Testis (tissue), 3 donors: ENCODE results near the gene KCNJ15. TPM values are rescaled to one million over a fixed set of nuclear protein-coding genes. Genes with fewer than 3 reads are reported as not detected.

Source experiments
- DNase-seq: peaks from one replicate; pipeline ENCODE4 v3.0.0-alpha.2; 2019
- H3K27ac ChIP-seq, 2 donors: fragments of 200-600 bp; sonication (generic); one replicate each; pipeline ENCODE4 v1.5.1; 2019
- H3K27me3 ChIP-seq: fragments of 200-600 bp; sonication (generic); one replicate; pipeline ENCODE4 v1.5.1; 2019
- H3K36me3 ChIP-seq: fragments of 200-600 bp; sonication (generic); one replicate; pipeline ENCODE4 v1.5.1; 2017; ENCODE audit warnings: low read depth; ENCODE audit errors: missing control alignments
- H3K4me1 ChIP-seq: fragments of 200-600 bp; sonication (generic); one replicate; pipeline ENCODE4 v1.5.1; 2019
- H3K4me3 ChIP-seq, 2 donors: fragments of 200-600 bp; sonication (generic); one replicate each; pipeline ENCODE4 v1.5.1; 2017 to 2019
- H3K9me3 ChIP-seq: fragments of 200-600 bp; sonication (generic); one replicate; pipeline ENCODE4 v1.5.1; 2017
- POLR2A ChIP-seq: fragments of 450-650 bp; IDR thresholded peaks from one replicate; pipeline ENCODE4 v1.6.1; 2017; ENCODE audit warnings: antibody characterized with exemption, mild to moderate bottlenecking, moderate library complexity
- WGBS, 2 donors: methylation state at CpG; one replicate each; pipeline ENCODE4 v1.1.5; 2018; 5-methylcytosine and 5-hydroxymethylcytosine counted together
- intact Hi-C: fragments of 100-400 bp; cut with DNase I; formaldehyde crosslinking; loops from one replicate; pipeline ENCODE4 v1.15.1; 2023; ENCODE audit warnings: low total_unique reads
- polyA plus RNA-seq: library from polyadenylated mRNA; stranded (reverse); fragments of 350-450 nt; fragmentation: Illumina TruSeq; extraction: RNeasy Lipid Tissue Mini Kit (QIAGEN cat#74804); gene quantifications from one replicate; pipeline ENCODE4 v1.2.3, GENCODE V29; 2014; ENCODE audit warnings: low read depth, low replicate concordance; ENCODE audit not compliant: insufficient read depth
- total RNA-seq, 2 donors: library from RNA; depleted of rRNA; stranded (reverse); fragments of >200 nt; gene quantifications; one replicate each; pipeline ENCODE4 v1.2.3, GENCODE V29; 2016
- TF ChIP-seq, protein P1 (sequence below), 3 experiments: fragments of 450-650 bp in 2 of 3; fragments of 200-600 bp in 1 of 3; sonication (generic) in 1 of 3; IDR thresholded peaks; one replicate each; pipeline ENCODE4 v1.5.1; 2016 to 2019; ENCODE audit warnings: antibody characterized with exemption in 3 of 3, mild to moderate bottlenecking in 2 of 3, moderate library complexity in 1 of 3

Gene KCNJ15
- total and polyA plus RNA-seq, 3 donors from 2014 or later = 4.9 to 13.0 (median 6.4) TPM

DNA sequence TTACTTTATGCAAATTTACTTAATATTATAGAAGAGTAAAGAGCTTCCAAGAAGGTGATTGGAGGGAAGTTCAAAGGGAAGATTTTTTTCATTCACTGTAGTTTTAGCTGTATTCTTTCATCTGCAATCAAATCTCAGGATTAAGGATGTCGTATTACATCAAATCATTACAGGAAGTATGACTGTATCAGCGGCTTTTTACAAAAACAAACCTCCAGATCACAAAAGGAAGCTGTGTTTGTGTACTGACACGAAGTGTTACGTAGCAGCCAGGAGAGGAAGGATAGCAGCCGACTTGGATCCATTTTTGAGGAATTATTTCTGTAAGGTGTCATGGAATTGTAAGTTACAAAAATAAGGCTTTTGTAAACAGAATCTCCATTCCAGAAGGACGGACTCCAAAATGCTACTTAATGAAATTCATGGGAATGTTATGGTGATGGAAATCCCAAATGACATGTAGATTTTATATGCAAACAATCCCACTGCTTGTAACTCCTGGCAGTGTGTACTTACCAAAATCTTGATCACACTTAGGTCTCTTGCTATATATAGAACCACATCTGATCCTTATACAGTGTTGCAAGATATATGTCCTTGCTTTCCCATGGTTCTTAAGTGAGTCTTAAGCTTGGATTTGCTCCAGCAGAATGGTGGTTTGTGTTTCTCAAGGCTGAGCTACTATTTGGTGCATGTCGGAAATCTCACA lies 49.8 kb downstream of the KCNJ15 start:
- 49 to 51% methylated on average over 7 of the region's 7 CpGs for WGBS, 2 donors
- no peak overlapping the region for H3K4me3 ChIP-seq
- no peaks in the 10 kb centered on the region for H3K36me3 ChIP-seq
- no peak overlapping the region for H3K27ac ChIP-seq
- H3K9me3 ChIP-seq = no peaks in the 10 kb centered on the region
- H3K4me1 ChIP-seq = peaks cover 19% of the 10 kb centered on the region
- intact Hi-C loops = no loop called here
- no peak for DNase-seq
- H3K27me3 ChIP-seq = no peaks in the 10 kb centered on the region
- no peak for TF ChIP-seq POLR2A
- TF ChIP-seq, protein P1, sequence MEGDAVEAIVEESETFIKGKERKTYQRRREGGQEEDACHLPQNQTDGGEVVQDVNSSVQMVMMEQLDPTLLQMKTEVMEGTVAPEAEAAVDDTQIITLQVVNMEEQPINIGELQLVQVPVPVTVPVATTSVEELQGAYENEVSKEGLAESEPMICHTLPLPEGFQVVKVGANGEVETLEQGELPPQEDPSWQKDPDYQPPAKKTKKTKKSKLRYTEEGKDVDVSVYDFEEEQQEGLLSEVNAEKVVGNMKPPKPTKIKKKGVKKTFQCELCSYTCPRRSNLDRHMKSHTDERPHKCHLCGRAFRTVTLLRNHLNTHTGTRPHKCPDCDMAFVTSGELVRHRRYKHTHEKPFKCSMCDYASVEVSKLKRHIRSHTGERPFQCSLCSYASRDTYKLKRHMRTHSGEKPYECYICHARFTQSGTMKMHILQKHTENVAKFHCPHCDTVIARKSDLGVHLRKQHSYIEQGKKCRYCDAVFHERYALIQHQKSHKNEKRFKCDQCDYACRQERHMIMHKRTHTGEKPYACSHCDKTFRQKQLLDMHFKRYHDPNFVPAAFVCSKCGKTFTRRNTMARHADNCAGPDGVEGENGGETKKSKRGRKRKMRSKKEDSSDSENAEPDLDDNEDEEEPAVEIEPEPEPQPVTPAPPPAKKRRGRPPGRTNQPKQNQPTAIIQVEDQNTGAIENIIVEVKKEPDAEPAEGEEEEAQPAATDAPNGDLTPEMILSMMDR (IDR thresholded peaks at IDR 0.05) = no peak

GRCh38 chr21:38307771-38308531 lies 51.2 kb downstream of the KCNJ15 start:
- intact Hi-C loops = no loop called here
- DNase-seq = peak; percentile 53
- no peaks in the 10 kb centered on the region for H3K36me3 ChIP-seq
- 63 to 72% methylated on average over 7 of the region's 7 CpGs for WGBS, 2 donors
- no peak overlapping the region for H3K4me3 ChIP-seq
- TF ChIP-seq, protein P1 (IDR thresholded peaks at IDR 0.05) = no peak
- TF ChIP-seq POLR2A = no peak
- H3K4me1 ChIP-seq = peaks cover 19% of the 10 kb centered on the region
- H3K27me3 ChIP-seq = no peaks in the 10 kb centered on the region
- H3K27ac ChIP-seq = peak overlapping the region; percentile 12 to 70
- no peaks in the 10 kb centered on the region for H3K9me3 ChIP-seq

DNA sequence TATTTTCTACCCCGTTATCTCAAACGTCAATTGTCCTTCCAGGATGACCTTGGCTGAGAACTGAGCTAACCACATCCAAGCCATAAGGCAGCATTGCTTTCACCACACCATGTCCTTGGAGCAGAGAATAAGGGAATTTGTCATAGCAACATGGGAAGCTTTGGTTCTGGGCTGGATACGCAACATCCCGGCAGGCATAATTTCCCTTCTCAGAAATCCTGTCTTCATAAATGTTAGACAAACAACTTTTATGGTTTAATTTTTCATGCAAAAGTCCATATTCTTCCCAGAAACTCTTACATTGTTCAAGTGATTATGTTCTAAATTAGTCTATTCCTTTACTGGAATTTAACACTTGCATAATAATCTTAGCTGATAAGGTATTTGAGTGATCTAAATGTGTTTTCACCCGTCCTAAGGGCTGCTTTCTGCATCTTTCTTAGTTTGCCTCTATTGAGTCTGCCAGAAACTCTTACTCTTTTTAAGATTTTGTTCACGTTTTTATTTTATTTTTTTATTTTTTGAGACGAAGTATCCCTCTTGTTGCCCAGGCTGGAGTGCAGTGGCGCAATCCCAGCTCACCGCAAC lies 51.8 kb downstream of the KCNJ15 start:
- 31 to 45% methylated on average over 9 of the region's 9 CpGs for WGBS, 2 donors
- Histone ChIP-seq H3K36me3 (no peaks in the 10 kb centered on the region), H3K4me3 (no peak overlapping the region), H3K4me1 (peaks cover 19% of the 10 kb centered on the region), H3K27me3 (no peaks in the 10 kb centered on the region), H3K9me3 (no peaks in the 10 kb centered on the region), H3K27ac (peak overlapping the region; percentile 12 to 70)
- intact Hi-C loops = no loop called here
- peak; percentile 51 for DNase-seq
- TF ChIP-seq, protein P1 (IDR thresholded peaks at IDR 0.05) = no peak
- no peak for TF ChIP-seq POLR2A

DNA sequence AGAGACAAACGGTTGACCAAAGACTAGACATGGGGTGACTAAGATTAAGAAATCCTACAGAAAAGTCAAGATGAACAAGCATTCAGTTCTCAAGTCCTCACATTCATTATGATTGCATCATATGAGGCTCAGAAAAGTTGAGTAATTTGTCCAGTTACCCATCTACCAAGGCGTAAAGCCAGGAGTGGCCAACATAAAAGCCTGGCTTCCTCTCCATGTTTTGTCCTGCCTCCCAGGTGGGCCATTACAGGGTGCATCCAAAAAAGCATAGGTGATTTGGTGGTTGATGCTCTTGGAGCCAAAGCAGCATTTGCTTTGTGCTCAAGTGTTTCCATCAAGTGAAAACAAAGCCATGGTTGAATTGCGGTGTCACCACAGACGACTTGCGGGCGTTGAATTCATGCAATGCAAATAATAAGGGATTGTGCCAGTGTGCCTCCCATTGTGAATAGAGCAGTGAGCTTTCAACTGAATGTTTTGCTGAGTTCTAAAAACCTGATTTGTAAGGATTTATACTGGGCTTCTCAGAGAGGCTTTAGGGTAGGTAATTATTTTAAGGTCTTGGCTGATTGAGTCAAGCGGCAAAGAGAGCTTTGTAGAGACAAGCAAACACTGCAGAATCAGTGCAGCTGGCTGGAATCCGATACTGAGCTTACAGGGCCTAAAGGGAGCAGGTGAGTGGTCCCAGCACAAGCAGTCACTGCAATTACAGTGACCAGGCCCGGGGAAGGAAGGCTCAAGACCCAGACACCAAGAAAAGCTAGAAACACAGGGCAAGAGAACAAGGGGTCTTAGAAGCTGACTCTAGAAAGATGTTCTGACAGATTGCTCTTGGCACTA lies 54.1 kb downstream of the KCNJ15 start:
- Histone ChIP-seq H3K9me3 (no peaks in the 10 kb centered on the region), H3K4me1 (peaks cover 15% of the 10 kb centered on the region), H3K36me3 (no peaks in the 10 kb centered on the region), H3K27me3 (no peaks in the 10 kb centered on the region), H3K27ac (no peak overlapping the region), H3K4me3 (no peak overlapping the region)
- intact Hi-C loops = no loop called here
- no peak for DNase-seq
- WGBS, 2 donors = 89 to 94% methylated on average over 9 of the region's 9 CpGs
- TF ChIP-seq POLR2A = no peak
- TF ChIP-seq, protein P1 (IDR thresholded peaks at IDR 0.05) = no peak
